GM18499 (cell line): ENCODE measurements around the gene ZDHHC16.
"Not testable (repeated sequence)": the region's sequence is repeated elsewhere in the genome, so short reads cannot be mapped to it uniquely, and the experiment has no call there.

Source experiments
- ATAC-seq: cut with Tn5 transposase; IDR thresholded peaks from one replicate; pipeline ENCODE4 v1.9.1; 2021; ENCODE audit warnings: moderate number of reproducible peaks; ENCODE audit not compliant: insufficient read depth, unreplicated experiment

Gene ZDHHC16

GRCh38 chr10:97434055-97434454, 11.9 kb upstream of the ZDHHC16 start:
- ATAC-seq: no peak

- ATAC-seq: no peak
These were observed 11.4 kb upstream of the ZDHHC16 start for GRCh38 chr10:97434557-97434956.

DNA sequence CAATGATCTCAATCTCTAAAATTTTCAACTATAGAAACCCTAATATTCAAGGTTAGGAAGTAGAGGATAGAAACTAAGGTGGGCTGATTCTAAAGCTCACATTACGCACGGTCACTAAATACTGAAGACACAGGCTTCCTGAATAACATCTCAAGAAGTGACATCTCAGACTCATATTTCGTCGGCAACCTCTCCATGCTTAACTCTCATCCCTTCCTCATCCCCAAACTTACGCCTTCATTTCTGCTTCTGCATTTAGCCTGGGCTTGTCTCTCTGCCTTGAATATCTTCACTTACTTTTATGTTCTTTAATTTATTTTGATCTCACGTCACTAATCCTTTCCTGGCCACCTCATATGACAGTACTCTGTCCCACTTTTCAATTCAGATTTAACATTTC, 10.8 kb upstream of the ZDHHC16 start:
- no peak for ATAC-seq

- no peak for ATAC-seq
These were observed 3.7 kb upstream of the ZDHHC16 start for GRCh38 chr10:97442277-97442676.

DNA sequence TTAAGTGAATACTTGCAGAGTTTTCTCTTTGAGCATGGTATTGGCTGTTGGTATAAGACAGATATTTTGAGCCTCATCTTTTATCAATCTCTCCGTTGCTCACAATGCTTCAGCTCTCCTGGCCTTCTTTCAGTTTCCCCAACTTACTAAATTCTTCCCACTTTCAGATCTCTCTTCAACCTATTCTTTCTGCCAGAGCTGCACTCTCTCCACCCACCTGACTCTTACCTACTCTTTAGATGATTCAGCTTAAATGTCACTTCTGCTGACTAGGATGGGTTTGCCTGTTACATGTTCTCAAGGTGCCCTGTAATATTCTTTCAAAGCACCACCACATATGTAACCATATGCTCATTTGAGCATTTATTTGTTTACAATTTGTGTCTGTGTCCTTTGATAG, 1.8 kb upstream of the ZDHHC16 start:
- ATAC-seq: no peak

DNA sequence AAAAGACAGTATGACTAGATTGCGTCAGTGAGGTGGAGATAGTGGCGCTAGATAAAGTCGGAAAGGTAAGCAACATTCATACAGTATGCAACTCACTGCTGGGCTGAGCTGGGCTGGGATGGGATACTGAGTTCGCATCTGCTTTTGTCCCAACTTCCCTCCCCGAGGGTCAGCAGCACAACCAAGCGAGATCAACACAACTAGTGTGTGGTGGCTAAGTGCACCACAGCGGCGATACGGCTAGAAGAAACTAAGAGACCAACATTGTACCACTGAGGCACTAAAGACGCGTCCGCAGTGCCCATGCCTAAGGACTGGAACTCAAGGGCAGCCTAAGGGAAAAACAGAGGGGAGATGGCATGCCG, 636 bp upstream of the ZDHHC16 start:
- no peak for ATAC-seq

DNA sequence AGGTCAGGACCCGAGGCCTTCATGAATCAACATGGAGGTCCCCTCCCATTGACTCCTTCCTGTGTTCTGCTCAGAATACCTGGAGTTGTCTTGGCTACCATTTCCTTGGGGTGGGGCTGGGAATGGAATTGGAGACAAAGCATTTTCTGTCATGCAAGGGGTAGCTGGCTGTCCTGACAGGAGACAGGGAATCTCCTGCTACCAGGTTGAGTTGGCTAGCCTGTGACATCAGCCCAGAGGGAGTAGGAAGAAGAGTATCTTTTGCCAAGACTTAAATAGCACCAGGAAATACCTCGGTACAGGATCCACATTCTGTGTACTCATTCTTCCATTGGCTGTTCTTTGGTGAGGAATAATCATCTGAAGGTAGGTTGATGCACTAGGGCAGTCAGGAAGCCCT, 4.9 kb downstream of the ZDHHC16 start:
- ATAC-seq: no peak

GRCh38 chr10:97451605-97452004, 5.6 kb downstream of the ZDHHC16 start:
- ATAC-seq: no peak

DNA sequence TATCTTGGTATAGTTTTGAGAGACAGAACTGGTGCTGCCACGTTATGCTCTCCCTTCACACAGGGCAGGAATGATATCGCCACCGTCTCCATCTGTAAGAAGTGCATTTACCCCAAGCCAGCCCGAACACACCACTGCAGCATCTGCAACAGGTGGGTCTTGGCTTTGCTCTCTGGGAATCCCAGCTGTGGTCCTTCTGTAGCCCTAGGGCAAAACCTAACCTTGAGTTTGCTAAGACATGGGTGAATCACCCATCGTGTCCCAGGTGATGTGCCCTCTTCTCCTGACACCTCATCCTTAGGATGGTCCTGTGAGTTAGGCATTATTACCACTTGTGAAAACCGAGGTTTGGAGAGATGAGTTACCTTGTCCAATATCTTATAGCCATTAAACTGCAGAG, 6.4 kb downstream of the ZDHHC16 start:
- ATAC-seq: no peak

DNA sequence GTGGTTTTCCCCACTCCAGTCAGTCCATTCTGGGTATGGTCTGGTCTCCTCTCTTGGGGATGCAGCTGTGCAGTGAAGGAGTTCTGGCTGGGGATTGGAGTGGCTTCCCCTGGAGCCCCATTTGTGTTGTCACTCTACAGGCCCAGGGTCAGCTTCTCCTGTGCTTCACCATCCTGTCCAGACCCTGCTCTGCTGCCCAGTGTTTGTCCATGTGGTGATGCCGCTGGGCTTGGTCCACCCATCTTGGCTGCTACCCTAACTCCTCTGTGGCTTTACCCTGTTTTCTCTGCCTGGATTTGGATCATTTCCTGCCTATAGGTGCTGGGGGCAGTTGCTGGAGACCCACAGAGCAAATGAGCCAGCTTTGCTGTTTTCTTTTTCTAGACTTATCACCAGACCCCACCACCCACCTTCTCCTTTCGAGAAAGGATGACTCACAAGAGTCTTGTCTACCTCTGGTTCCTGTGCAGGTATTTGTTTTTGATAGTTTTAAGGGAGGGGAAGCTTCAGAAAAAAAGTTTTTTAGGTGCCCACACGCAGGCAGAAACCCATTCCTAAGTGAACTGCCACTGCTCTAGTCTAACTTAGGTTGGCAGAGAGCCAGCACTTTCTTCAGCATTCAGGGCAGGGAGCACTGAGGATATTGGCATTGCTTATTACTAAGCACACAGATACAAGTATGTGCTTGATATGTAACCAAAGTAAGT, 8.5 kb downstream of the ZDHHC16 start:
- ATAC-seq: no peak

- no peak for ATAC-seq
These were observed 10.2 kb downstream of the ZDHHC16 start for GRCh38 chr10:97456034-97456685.

GRCh38 chr10:97456686-97457065, 10.7 kb downstream of the ZDHHC16 start:
- ATAC-seq: no peak

- ATAC-seq: no peak
These were observed 13.1 kb downstream of the ZDHHC16 start for GRCh38 chr10:97459111-97459510.

DNA sequence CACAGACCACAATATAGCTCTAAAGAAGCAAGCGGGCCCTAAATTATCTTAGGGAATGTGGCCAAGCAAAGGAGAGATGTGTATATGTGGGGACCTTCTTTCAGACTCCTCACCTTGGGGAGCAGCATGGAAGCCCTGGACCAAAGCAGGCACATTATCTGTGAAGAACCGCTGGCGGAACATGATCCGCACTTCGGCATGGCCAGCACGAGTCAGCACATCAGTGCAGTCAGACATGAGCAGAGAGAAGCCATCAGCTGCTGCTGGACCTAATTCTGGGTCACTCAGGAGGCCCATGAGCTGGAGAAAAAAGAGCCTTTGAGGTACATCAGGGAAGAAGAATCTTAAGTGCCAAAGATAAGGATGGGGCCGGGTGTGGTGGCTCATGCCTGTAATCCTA, 14.0 kb downstream of the ZDHHC16 start:
- no peak for ATAC-seq

DNA sequence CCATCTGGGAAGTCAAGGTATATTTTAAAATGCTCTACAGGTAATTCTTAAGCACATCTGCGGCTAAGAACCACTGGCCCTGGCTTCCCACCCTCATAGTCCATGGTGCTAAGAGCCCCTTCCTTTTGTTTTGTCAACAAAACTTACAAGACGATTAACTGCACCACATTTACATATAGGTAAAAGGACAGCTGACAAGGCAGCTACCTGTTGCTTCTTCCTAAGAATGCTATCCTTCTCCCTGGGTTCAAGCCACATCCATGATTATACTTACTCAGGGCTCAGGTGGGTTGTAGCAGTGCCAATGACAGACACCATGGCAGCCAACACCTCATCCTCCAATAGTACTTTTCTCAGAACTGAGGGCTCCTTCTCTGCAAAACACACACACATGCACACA, 16.3 kb downstream of the ZDHHC16 start:
- no peak for ATAC-seq

DNA sequence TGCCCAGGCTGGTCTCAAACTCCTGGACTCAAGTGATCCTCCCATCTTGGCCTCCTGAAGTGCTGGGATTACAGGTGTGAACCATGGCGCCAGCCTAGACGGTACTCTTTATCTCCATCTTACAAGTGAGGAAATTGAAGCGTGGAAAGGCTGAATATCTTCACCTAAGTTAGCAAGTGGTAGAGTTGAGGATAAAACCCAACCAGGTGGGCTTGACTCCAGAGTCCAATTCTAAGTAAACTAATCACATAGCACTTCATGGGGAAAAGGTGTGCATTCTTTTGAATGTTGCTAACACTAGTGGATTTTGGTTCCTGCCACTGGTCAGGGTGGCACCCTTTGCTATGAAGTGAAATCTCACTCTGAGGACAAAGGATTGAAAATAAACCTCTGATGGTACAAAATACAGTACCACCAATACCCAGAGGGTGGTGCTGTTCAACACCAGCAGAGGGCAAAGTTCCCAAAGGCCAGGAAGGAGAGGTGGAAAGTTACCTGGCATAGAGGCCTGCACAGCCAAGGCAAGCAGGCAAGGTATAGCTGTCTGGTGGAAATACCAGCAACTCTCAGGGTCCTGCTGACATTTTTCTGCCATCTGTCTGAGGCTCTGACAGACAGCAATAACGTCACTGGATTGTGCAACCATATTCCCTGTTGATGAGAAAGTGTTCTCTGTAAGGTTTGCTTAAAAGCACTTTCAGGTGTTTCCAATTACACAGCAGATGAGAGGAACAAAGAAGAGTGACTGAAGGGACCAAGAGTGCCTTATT, 17.6 kb downstream of the ZDHHC16 start:
- no peak for ATAC-seq

DNA sequence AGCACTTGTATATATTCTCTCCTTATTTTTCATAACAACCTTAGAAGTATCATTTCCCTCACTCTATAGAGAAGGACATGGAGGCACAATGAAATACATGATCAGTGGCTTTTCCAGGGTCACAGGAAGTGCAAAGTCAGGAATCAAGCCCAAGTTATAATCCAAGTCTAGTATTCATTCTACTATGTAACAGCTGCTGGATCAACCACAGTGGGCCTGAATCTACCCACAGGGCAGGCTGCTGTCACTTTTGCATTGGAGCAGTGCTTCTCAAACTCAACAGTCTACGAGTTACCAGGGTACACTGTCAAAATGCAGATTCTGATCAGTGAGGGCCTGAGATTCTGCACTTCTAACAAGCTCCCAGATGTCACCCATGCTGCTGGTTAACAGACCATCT, 18.3 kb downstream of the ZDHHC16 start:
- ATAC-seq: no peak

GRCh38 chr10:97465982-97466381, 20.0 kb downstream of the ZDHHC16 start:
- no peak for ATAC-seq

- no peak for ATAC-seq
These were observed 20.8 kb downstream of the ZDHHC16 start for GRCh38 chr10:97466755-97467154.

DNA sequence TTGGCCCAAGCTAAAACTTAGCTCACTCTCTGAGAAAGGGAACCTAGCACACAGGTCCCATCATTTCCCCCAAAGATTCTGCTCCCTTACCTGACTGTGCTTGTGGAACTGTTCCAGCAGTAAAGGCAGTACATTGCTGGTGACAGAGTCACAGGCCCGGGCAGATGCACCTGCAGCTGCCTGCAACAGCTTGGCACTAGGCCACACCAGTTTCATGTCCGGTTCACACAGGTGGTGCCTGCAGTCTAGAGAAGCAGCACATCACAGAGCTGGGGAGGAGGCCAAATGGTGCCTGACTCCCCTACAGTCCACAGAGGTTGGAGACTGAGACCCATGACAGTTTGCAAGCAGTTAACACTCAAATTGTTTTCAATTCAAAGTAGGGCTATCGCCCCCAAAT, 22.2 kb downstream of the ZDHHC16 start:
- no peak for ATAC-seq

DNA sequence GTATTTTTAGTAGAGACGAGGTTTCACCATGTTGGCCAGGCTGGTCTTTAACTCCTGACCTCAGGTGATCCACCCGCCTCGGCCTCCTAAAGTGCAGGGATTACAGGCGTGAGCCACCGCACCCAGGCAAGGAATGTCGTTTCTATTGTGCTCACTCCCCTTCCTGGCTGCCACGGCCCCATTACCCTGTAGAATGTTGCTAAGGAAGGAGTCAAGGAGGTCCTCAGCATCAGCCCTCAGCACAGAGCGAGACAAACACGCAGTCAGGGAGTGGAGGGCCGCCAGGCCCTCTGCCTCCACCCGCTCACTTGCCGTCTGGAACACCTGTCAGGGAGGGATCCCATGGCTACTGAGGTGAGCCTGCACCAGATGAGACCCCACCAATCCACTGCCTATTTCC, 22.8 kb downstream of the ZDHHC16 start:
- not testable (repeated sequence) for ATAC-seq

DNA sequence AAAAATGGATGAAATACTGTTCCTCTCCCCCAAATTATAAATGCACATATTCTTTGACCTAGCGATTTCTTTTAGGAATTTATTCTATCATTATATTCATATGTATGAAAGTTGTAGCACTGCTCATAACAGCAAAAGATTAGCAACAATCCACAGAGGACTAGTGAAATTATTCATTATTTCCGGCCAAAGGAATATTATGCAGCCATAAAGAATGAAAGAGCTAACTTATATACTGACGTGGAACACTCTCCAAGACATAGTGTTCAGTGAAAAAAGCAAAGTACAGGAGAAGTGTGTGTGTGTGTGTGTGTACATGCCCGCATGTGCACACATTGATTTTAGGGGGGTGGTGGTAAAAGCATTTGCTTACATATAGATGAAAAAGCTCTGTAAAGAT, 28.9 kb downstream of the ZDHHC16 start:
- ATAC-seq: no peak
